GM12891 (cell line): ENCODE measurements around the gene RPS6KA3.

ENCODE experiments used
- PAX5 ChIP-seq: IDR thresholded peaks from 2 replicates; pipeline ENCODE4 v1.6.1; 2011; ENCODE audit warnings: low read length, moderate library complexity, mild to moderate bottlenecking; ENCODE audit not compliant: insufficient read depth, severe bottlenecking
- POLR2A ChIP-seq: IDR thresholded peaks from 2 replicates; pipeline ENCODE4 v1.6.1; 2011; ENCODE audit warnings: low read depth, low read length, control low read depth
- POLR2AphosphoS5 ChIP-seq: IDR thresholded peaks from 2 replicates; pipeline ENCODE4 v1.6.1; 2011; ENCODE audit warnings: low read depth, low read length, control low read depth
- POU2F2 ChIP-seq: IDR thresholded peaks from 2 replicates; pipeline ENCODE4 v1.6.1; 2011; ENCODE audit warnings: low read depth, mild to moderate bottlenecking, control low read depth, low read length, moderate library complexity
- SPI1 ChIP-seq: IDR thresholded peaks from 2 replicates; pipeline ENCODE4 v1.6.1; 2011; ENCODE audit warnings: low read depth, low read length, control low read depth
- TAF1 ChIP-seq: IDR thresholded peaks from 2 replicates; pipeline ENCODE4 v1.6.1; 2011; ENCODE audit warnings: low read depth, low read length, control low read depth

GRCh38 chrX:20181598-20182329, 84.9 kb downstream of the RPS6KA3 start:
- no peak for TF ChIP-seq POLR2A
- no peak for TF ChIP-seq POLR2AphosphoS5
- no peak for TF ChIP-seq TAF1
- no peak for TF ChIP-seq PAX5
- no peak for TF ChIP-seq POU2F2
- peak; percentile 84 for TF ChIP-seq SPI1
